K562 (cell line): Measurements from ENCODE around the gene YARS1. TPM values are rescaled to one million over a fixed set of nuclear protein-coding genes. Genes with fewer than 3 reads are reported as not detected.

Experiments
- AFF4 ChIP-seq: sonication (generic); formaldehyde crosslinking; IDR thresholded peaks from 2 replicates; pipeline ENCODE4 v1.8.0; 2023; ENCODE audit warnings: mild to moderate bottlenecking, missing genetic modification reagents
- CEBPB ChIP-seq: fragments of 450-650 bp; IDR thresholded peaks from 2 replicates; pipeline ENCODE4 v1.6.1; 2016; ENCODE audit warnings: missing genetic modification characterization, missing compliant biosample characterization
- CSDE1 ChIP-seq, 2 experiments: fragments of 450-650 bp; IDR thresholded peaks; 2 replicates each; pipeline ENCODE4 v1.6.1; 2016; ENCODE audit warnings: mild to moderate bottlenecking in 1 of 2
- GABPB1 ChIP-seq: sonication (generic); formaldehyde crosslinking; IDR thresholded peaks from 2 replicates; pipeline ENCODE4 v1.8.0; 2022; ENCODE audit warnings: mild to moderate bottlenecking, missing genetic modification reagents
- KDM1A ChIP-seq, 2 experiments: fragments of 450-650 bp; IDR thresholded peaks; 2 replicates each; pipeline ENCODE4 v1.6.1; 2016; ENCODE audit warnings: mild to moderate bottlenecking in 2 of 2
- MCM5 ChIP-seq: fragments of 450-650 bp; IDR thresholded peaks from 2 replicates; pipeline ENCODE4 v1.6.1; 2016; ENCODE audit warnings: low read depth
- SMARCA5 ChIP-seq: fragments of 450-650 bp; IDR thresholded peaks from 2 replicates; pipeline ENCODE4 v1.6.1; 2016
- USF2 ChIP-seq: sonication (generic); formaldehyde crosslinking; IDR thresholded peaks from 2 replicates; pipeline ENCODE4 v1.5.0; 2020; ENCODE audit warnings: missing genetic modification reagents
- ZBTB40 ChIP-seq, 2 experiments: fragments of 450-650 bp in 1 of 2; sonication (generic) in 1 of 2; formaldehyde crosslinking in 1 of 2; IDR thresholded peaks; 2 replicates each; pipeline versions ENCODE4 v1.7.1 to v1.9.0; 2016 to 2022; ENCODE audit warnings: inconsistent platforms in 1 of 2, mild to moderate bottlenecking in 1 of 2, missing genetic modification reagents in 1 of 2
- polyA plus RNA-seq, 8 experiments: library from polyadenylated mRNA; depleted of rRNA in 4 of 8; stranded (reverse) in 5 of 8; unstranded in 3 of 8; fragments of >200 nt; fragmentation: Nextera tagmentation in 2 of 8; fragmentation: Illumina TruSeq in 1 of 8; extraction: Ambion mirVana in 2 of 8; extraction: Trizol in 1 of 8; gene quantifications; 2 replicates each; pipeline versions ENCODE4 v1.2.1 to v1.2.3, GENCODE V29; 2011 to 2014; ENCODE audit warnings: inconsistent platforms in 1 of 8, missing spikeins in 1 of 8
- total RNA-seq, 7 experiments: library from RNA; depleted of rRNA in 6 of 7; stranded (reverse); fragments of >200 nt in 6 of 7; fragmentation: Illumina TruSeq in 2 of 7; extraction: Trizol in 2 of 7; gene quantifications; 2 replicates each; pipeline versions ENCODE4 v1.2.1 to v1.2.3, GENCODE V29; 2011 to 2021; ENCODE audit warnings: low replicate concordance in 1 of 7

The YARS1 gene
- total and polyA plus RNA-seq, 9 of the 15 experiments (the other 6 are each of a cell fraction or from before 2014, with no cell fraction given): 66.2 to 336 (median 201) TPM

- peak in 1 of 2 experiments; percentile 15; a peak in 1 of 4 replicates for TF ChIP-seq CSDE1 (IDR thresholded peaks at IDR 0.05)
- no peak for TF ChIP-seq GABPB1 (CRISPR knock-in tag)
- TF ChIP-seq SMARCA5: peak; percentile 44; the same call in 1 of the 2 replicates
- TF ChIP-seq MCM5: no peak
- no peak for TF ChIP-seq USF2 (CRISPR knock-in tag)
- TF ChIP-seq AFF4 (CRISPR knock-in tag): no peak
- no peak for TF ChIP-seq KDM1A (IDR thresholded peaks at IDR 0.05)
- TF ChIP-seq ZBTB40 (IDR thresholded peaks at IDR 0.05): 0 out of 2 replicates have a peak, but pooled peaks have one; percentile 31
- TF ChIP-seq ZBTB40 (CRISPR knock-in tag; IDR thresholded peaks at IDR 0.05): no peak
- peak; percentile 61 for TF ChIP-seq CEBPB (tag)
These were observed 91.6 kb downstream of the YARS1 start (continued) for GRCh38 chr1:32725615-32725982.
